HG02852 (cell line): Measurements from ENCODE around the gene CD38.
"Not testable (repeated sequence)": the region's sequence is repeated elsewhere in the genome, so short reads cannot be mapped to it uniquely, and the experiment has no call there.

Experiments
- ATAC-seq: cut with Tn5 transposase; IDR thresholded peaks from one replicate; pipeline ENCODE4 v1.9.1; 2021; ENCODE audit warnings: mild to moderate bottlenecking, moderate library complexity; ENCODE audit not compliant: unreplicated experiment

Gene CD38

GRCh38 chr4:15861198-15861597, 83.1 kb downstream of the CD38 start:
- ATAC-seq, result not testable (repeated sequence)

- no peak for ATAC-seq
Measured at GRCh38 chr4:15864651-15865566, 86.8 kb downstream of the CD38 start.

- ATAC-seq, result no peak
Measured at GRCh38 chr4:15868111-15868510, 90.0 kb downstream of the CD38 start.

- no peak for ATAC-seq
Measured at GRCh38 chr4:15868826-15869413, 90.8 kb downstream of the CD38 start.

GRCh38 chr4:15870079-15870478, 92.0 kb downstream of the CD38 start:
- ATAC-seq, result no peak

- ATAC-seq, result no peak
Measured at GRCh38 chr4:15870921-15871664, 93.0 kb downstream of the CD38 start.

GRCh38 chr4:15873117-15873516, 95.0 kb downstream of the CD38 start:
- no peak for ATAC-seq

- no peak for ATAC-seq
Measured at GRCh38 chr4:15874671-15875070, 96.5 kb downstream of the CD38 start.

GRCh38 chr4:15875663-15876460, 97.7 kb downstream of the CD38 start:
- ATAC-seq, result no peak

GRCh38 chr4:15878011-15878410, 99.9 kb downstream of the CD38 start:
- ATAC-seq, result no peak

GRCh38 chr4:15881820-15882219, 103.7 kb downstream of the CD38 start:
- no peak for ATAC-seq

GRCh38 chr4:15882675-15883086, 104.6 kb downstream of the CD38 start:
- peak; percentile 94 for ATAC-seq

- ATAC-seq, result no peak
Measured at GRCh38 chr4:15883610-15884243, 105.6 kb downstream of the CD38 start.

GRCh38 chr4:15884666-15885065, 106.5 kb downstream of the CD38 start:
- ATAC-seq, result no peak

- no peak for ATAC-seq
Measured at GRCh38 chr4:15885422-15885821, 107.3 kb downstream of the CD38 start.

GRCh38 chr4:15888515-15888914, 110.4 kb downstream of the CD38 start:
- ATAC-seq, result no peak

- ATAC-seq, result no peak
Measured at GRCh38 chr4:15890246-15890829, 112.2 kb downstream of the CD38 start.

GRCh38 chr4:15891312-15891711, 113.2 kb downstream of the CD38 start:
- peak; percentile 70 for ATAC-seq

- ATAC-seq, result no peak
Measured at GRCh38 chr4:15893962-15894361, 115.8 kb downstream of the CD38 start.

GRCh38 chr4:15894393-15894792, 116.3 kb downstream of the CD38 start:
- no peak for ATAC-seq
